DMS53 treated with DMSO at 0.1 percent for 48 hours (cell line): ENCODE results near the gene WNT7B.

Source experiments
- DNase-seq: peaks from one replicate; lab custom pipeline; 2025; ENCODE audit not compliant: unreplicated experiment; lab: John Stamatoyannopoulos, UW

The WNT7B gene

GRCh38 chr22:45974498-45974897 is 2.5 kb downstream of the WNT7B start:
- DNase-seq = no peak

GRCh38 chr22:45972889-45973253 is 4.1 kb downstream of the WNT7B start:
- no peak for DNase-seq

- DNase-seq = no peak
Measured at GRCh38 chr22:45972091-45972888, 4.7 kb downstream of the WNT7B start.

GRCh38 chr22:45971408-45972028 is 5.4 kb downstream of the WNT7B start:
- no peak for DNase-seq

GRCh38 chr22:45970705-45971407 is 6.1 kb downstream of the WNT7B start:
- DNase-seq = no peak

- DNase-seq = no peak
Measured at GRCh38 chr22:45969801-45970470, 7.0 kb downstream of the WNT7B start.

GRCh38 chr22:45969414-45969799 is 7.6 kb downstream of the WNT7B start:
- DNase-seq = no peak

GRCh38 chr22:45968751-45969413 is 8.1 kb downstream of the WNT7B start:
- no peak for DNase-seq

- DNase-seq = no peak
Measured at GRCh38 chr22:45968003-45968650, 8.8 kb downstream of the WNT7B start.

GRCh38 chr22:45966895-45967365 is 10.0 kb downstream of the WNT7B start:
- no peak for DNase-seq

GRCh38 chr22:45966320-45966894 is 10.6 kb downstream of the WNT7B start:
- peak; percentile 52 for DNase-seq

- no peak for DNase-seq
Measured at GRCh38 chr22:45965563-45965962, 11.4 kb downstream of the WNT7B start.

GRCh38 chr22:45964926-45965527 is 11.9 kb downstream of the WNT7B start:
- DNase-seq = no peak

GRCh38 chr22:45964372-45964771 is 12.6 kb downstream of the WNT7B start:
- DNase-seq = no peak

- no peak for DNase-seq
Measured at GRCh38 chr22:45963821-45964220, 13.1 kb downstream of the WNT7B start.

- no peak for DNase-seq
Measured at GRCh38 chr22:45962756-45963324, 14.1 kb downstream of the WNT7B start.

GRCh38 chr22:45962434-45962718 is 14.6 kb downstream of the WNT7B start:
- DNase-seq = no peak

- DNase-seq = no peak
Measured at GRCh38 chr22:45961679-45962433, 15.1 kb downstream of the WNT7B start.
